ENCODE results near the gene SDF2. TPM values are rescaled to one million over a fixed set of nuclear protein-coding genes. Genes with fewer than 3 reads are reported as not detected.

The SDF2 gene
- total and polyA plus RNA-seq, 10 of the 15 experiments (the other 5 are each of a cell fraction or from before 2014, with no cell fraction given): 29.8 to 81.0 (median 41.5) TPM

GRCh38 chr17:28675490-28675889 lies 13.8 kb upstream of the SDF2 start:
- H3K27ac ChIP-seq (ENCODE audit: control insufficient read depth, insufficient read depth): no peak overlapping the region
- in situ Hi-C loops (cut with MboI) (no loop called here), intact Hi-C loops (cut with micrococcal nuclease; ENCODE audit: unreplicated experiment) (no loop called here)
- H3K9ac ChIP-seq (ENCODE audit: control insufficient read depth, insufficient read depth, low read length): no peak overlapping the region
- H4K20me1 ChIP-seq (ENCODE audit: control insufficient read depth, insufficient read depth): no peaks in the 10 kb centered on the region
- DNase-seq (ENCODE audit: low read depth, low spot score) (no peak), FAIRE-seq (no peak), ATAC-seq (no peak)
- ChIA-PET CTCF (interaction anchor here (1.0 to 5.5 kb wide), 4 partner anchors 14 to 45 kb away, joined by 3 to 56 read pairs (median 14); partner anchors contain the start of genes BLTP2, SDF2 and SUPT6H), POLR2A (interaction anchor here (1.3 to 1.4 kb wide), 2 partner anchors 14 to 31 kb away, joined by 4 to 7 read pairs; partner anchors contain the start of genes BLTP2, SDF2 and SUPT6H), RAD21 (ENCODE audit: unreplicated experiment) (interaction anchor here (1.1 to 2.0 kb wide), 2 partner anchors 28 to 35 kb away, joined by 3 to 11 read pairs; no protein-coding TSS in a partner anchor), SMC1A (ENCODE audit: uncharacterized antibody, unreplicated experiment) (interaction anchor here (1.5 to 2.4 kb wide), 2 partner anchors 29 to 32 kb away, joined by 5 to 9 read pairs; no protein-coding TSS in a partner anchor)
- BruUV-seq (replicated peaks): no TSS peak
- WGBS (ENCODE audit: insufficient coverage, insufficient replicate concordance, low lambda C conversion rate, missing lambda C conversion rate): 82% methylated on average over 3 of the region's 3 CpGs
- H3K4me1 ChIP-seq (ENCODE audit: control insufficient read depth, insufficient read depth, low read length): no peaks in the 10 kb centered on the region
- no peak overlapping the region for H3K4me3 ChIP-seq
- H3K4me2 ChIP-seq (ENCODE audit: control insufficient read depth, insufficient read depth): no peak overlapping the region
- TF ChIP-seq GATAD2B (conservative IDR thresholded peaks at IDR 0.05; ENCODE audit: low read depth): no peak
- H3K9me3 ChIP-seq (replicated peaks; ENCODE audit: control insufficient read depth, insufficient read depth, low read length): no peaks in the 10 kb centered on the region
- peaks cover 30 to 58% of the 10 kb centered on the region in 2 experiments for H3K36me3 ChIP-seq (ENCODE audit: control insufficient read depth in 2 of 2, insufficient read depth in 2 of 2, low read length in 1 of 2)
- H3K27me3 ChIP-seq (replicated peaks in 1 of 2; ENCODE audit: control insufficient read depth in 2 of 2, insufficient read depth in 2 of 2, low read length in 1 of 2): no peaks in the 10 kb centered on the region
- no peak overlapping the region for H2AFZ ChIP-seq (ENCODE audit: control insufficient read depth, low read depth, low read length)
- no peaks in the 10 kb centered on the region; the same call in 1 of the 2 replicates for H3K79me2 ChIP-seq (ENCODE audit: control insufficient read depth, insufficient read depth, low read length)

GRCh38 chr17:28669918-28670317 lies 8.2 kb upstream of the SDF2 start:
- CTCF ChIA-PET: interaction anchor here (2.9 kb wide), 1 partner anchor 23 kb away, joined by 16 read pairs; no protein-coding TSS in a partner anchor

More at GRCh38 chr17:28669918-28670317, 8.2 kb upstream of the SDF2 start:
- Histone ChIP-seq H3K4me1 (ENCODE audit: control insufficient read depth, insufficient read depth, low read length) (no peaks in the 10 kb centered on the region), H3K9me3 (replicated peaks; ENCODE audit: control insufficient read depth, insufficient read depth, low read length) (no peaks in the 10 kb centered on the region), H3K27ac (ENCODE audit: control insufficient read depth, insufficient read depth) (no peak overlapping the region), H3K36me3 (ENCODE audit: control insufficient read depth in 2 of 2, insufficient read depth in 2 of 2, low read length in 1 of 2) (peaks cover 8 to 50% of the 10 kb centered on the region in 2 experiments), H3K79me2 (ENCODE audit: control insufficient read depth, insufficient read depth, low read length) (peaks cover 18% of the 10 kb centered on the region), H3K9ac (ENCODE audit: control insufficient read depth, insufficient read depth, low read length) (no peak overlapping the region), H3K27me3 (replicated peaks in 1 of 2; ENCODE audit: control insufficient read depth in 2 of 2, insufficient read depth in 2 of 2, low read length in 1 of 2) (no peaks in the 10 kb centered on the region), H4K20me1 (ENCODE audit: control insufficient read depth, insufficient read depth) (peaks cover 4% of the 10 kb centered on the region; the same call in 1 of the 2 replicates), H3K4me2 (ENCODE audit: control insufficient read depth, insufficient read depth) (no peak overlapping the region), H3K4me3 (no peak overlapping the region), H2AFZ (ENCODE audit: control insufficient read depth, low read depth, low read length) (no peak overlapping the region)
- in situ Hi-C loops (cut with MboI) (no loop called here), intact Hi-C loops (cut with micrococcal nuclease; ENCODE audit: unreplicated experiment) (no loop called here)
- POLR2A ChIA-PET: interaction anchor here (1.0 kb wide), 1 partner anchor 9 kb away, joined by 3 read pairs; the partner anchor contains the start of gene SDF2
- 55% methylated on average over 1 of the region's 1 CpG for WGBS (ENCODE audit: insufficient coverage, insufficient replicate concordance, low lambda C conversion rate, missing lambda C conversion rate)
- BruUV-seq (replicated peaks): no TSS peak
- ATAC-seq (no peak; the same call in 2 of the 3 replicates), DNase-seq (ENCODE audit: low read depth, low spot score) (no peak), FAIRE-seq (no peak)
- SMC1A ChIA-PET (ENCODE audit: uncharacterized antibody, unreplicated experiment): no interaction called here
- no peak for TF ChIP-seq JUND (IDR thresholded peaks at IDR 0.05; ENCODE audit: low read depth, low read length)
- TF ChIP-seq POLR2AphosphoS5 (IDR thresholded peaks at IDR 0.05; ENCODE audit: low read length): no peak
- no peak for TF ChIP-seq BACH1 (IDR thresholded peaks at IDR 0.05; ENCODE audit: borderline replicate concordance)
- TF ChIP-seq SUZ12 (IDR thresholded peaks at IDR 0.05; ENCODE audit: unreplicated experiment): no peak
- TF ChIP-seq SREBF2 (IDR thresholded peaks at IDR 0.05; ENCODE audit: low read length): no peak
- no peak for TF ChIP-seq MEF2A (IDR thresholded peaks at IDR 0.05; ENCODE audit: insufficient read depth, low read depth, low read length)
- RAD21 ChIA-PET (ENCODE audit: unreplicated experiment): no interaction called here

All from GM12878 (cell line).